ENCODE results near the gene EIF4G3. TPM values are rescaled to one million over a fixed set of nuclear protein-coding genes. Genes with fewer than 3 reads are reported as not detected.

EIF4G3 gene
- total RNA-seq, 4 donors from 2014 or later, result 82.1 to 143 (median 101) TPM

DNA sequence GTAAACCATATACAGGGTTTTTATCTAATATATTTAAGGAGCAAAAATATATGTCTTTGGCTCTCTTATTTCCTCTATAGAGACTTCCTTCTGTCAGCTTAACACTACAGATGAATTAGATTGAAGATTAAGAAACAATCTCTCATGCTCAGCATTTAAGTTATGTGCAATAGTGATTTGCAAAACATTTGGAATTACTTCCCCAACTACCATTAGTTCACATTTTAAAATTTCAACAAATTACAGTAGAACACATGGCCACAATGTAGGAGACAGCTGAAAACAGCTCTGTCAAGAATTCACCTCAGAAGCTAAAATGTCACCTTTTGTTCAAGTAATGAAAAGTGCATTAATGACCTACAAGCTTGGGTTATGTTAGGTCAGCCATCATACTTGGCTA lies 177.9 kb downstream of the EIF4G3 start:
- no peak overlapping the region for H3K4me3 ChIP-seq
- H3K27me3 ChIP-seq, result no peaks in the 10 kb centered on the region
- no peak overlapping the region for H3K27ac ChIP-seq
- no peaks in the 10 kb centered on the region for H3K36me3 ChIP-seq
- in situ Hi-C loops (cut with MboI; ENCODE audit: low pct_ligation_motif_present in 1 of 4, low pct_unique_long_range_greater_than_20kb in 1 of 4, low sequenced_read_pairs in 3 of 4), result no loop called here
- no peaks in the 10 kb centered on the region for H3K9me3 ChIP-seq
- TF ChIP-seq EP300 (IDR thresholded peaks at IDR 0.05; ENCODE audit: low read depth) (no peak), POLR2AphosphoS5 (IDR thresholded peaks at IDR 0.05) (no peak), POLR2A (IDR thresholded peaks at IDR 0.05) (no peak)
- TF ChIP-seq, protein P1, sequence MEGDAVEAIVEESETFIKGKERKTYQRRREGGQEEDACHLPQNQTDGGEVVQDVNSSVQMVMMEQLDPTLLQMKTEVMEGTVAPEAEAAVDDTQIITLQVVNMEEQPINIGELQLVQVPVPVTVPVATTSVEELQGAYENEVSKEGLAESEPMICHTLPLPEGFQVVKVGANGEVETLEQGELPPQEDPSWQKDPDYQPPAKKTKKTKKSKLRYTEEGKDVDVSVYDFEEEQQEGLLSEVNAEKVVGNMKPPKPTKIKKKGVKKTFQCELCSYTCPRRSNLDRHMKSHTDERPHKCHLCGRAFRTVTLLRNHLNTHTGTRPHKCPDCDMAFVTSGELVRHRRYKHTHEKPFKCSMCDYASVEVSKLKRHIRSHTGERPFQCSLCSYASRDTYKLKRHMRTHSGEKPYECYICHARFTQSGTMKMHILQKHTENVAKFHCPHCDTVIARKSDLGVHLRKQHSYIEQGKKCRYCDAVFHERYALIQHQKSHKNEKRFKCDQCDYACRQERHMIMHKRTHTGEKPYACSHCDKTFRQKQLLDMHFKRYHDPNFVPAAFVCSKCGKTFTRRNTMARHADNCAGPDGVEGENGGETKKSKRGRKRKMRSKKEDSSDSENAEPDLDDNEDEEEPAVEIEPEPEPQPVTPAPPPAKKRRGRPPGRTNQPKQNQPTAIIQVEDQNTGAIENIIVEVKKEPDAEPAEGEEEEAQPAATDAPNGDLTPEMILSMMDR (IDR thresholded peaks at IDR 0.05), result no peak
- DNase-seq, result no peak
- intact Hi-C loops (cut with DNase I; ENCODE audit: low total_unique reads), result no loop called here
- peaks cover 0 to 20% (median 0%) of the 10 kb centered on the region in 4 donors for H3K4me1 ChIP-seq

DNA sequence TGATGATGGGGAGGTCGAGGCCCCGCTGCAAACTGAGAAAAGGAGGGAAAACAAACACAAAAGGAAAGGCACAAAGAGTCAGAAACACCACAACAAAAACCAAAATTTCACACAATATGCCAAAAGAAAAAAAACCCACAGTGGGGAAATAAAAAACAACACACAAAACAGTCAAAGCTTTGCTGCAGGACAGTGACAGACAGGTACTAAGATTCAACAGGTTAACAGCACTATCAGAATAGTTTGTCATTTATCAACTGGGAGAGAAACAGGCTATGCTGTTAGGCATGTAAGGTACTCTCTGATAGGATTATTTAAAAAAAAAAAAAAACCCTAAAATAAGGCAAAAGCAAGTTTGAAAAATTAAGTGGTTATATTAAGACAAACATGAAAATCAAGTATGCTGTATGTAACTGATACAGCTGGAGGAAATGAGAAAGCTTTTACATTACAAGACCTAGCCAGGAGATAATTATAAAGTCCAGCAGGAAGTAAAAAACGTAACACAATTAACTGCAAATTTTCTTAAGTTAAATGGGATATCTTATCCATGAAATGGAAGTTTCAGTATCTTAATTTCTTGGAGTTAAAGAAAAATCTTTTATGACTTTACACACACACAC lies 179.0 kb downstream of the EIF4G3 start:
- Histone ChIP-seq H3K4me1 (peaks cover 0 to 26% (median 0%) of the 10 kb centered on the region in 4 donors), H3K27ac (no peak overlapping the region), H3K36me3 (no peaks in the 10 kb centered on the region), H3K27me3 (no peaks in the 10 kb centered on the region), H3K4me3 (no peak overlapping the region), H3K9me3 (no peaks in the 10 kb centered on the region)
- TF ChIP-seq EP300 (IDR thresholded peaks at IDR 0.05; ENCODE audit: low read depth), result no peak
- no peak for TF ChIP-seq POLR2AphosphoS5 (IDR thresholded peaks at IDR 0.05)
- DNase-seq, result no peak
- in situ Hi-C loops (cut with MboI; ENCODE audit: low pct_ligation_motif_present in 1 of 4, low pct_unique_long_range_greater_than_20kb in 1 of 4, low sequenced_read_pairs in 3 of 4) (no loop called here), intact Hi-C loops (cut with DNase I; ENCODE audit: low total_unique reads) (no loop called here)
- WGBS, 2 donors (ENCODE audit: low coverage in 1 of 2), result 64 to 82% methylated on average over 3 of the region's 3 CpGs

DNA sequence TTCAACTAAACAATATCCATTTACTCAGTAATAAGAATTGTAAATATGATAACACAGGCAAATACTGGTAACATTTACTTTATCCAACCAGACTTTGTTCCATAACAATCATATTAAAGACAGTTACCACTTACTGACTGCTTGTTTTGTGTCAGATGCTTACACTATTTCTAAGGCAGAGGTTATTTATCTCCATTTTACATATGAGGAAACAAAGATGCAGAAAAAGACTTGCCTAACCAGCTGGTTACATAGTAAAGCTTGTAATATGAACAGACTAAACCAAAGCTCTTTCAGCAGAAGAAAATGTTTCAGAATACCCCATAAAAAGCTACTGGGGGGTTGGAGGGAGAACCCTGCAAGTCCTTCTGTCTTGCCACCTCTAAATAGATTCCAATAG lies 180.1 kb downstream of the EIF4G3 start:
- Histone ChIP-seq H3K27me3 (no peaks in the 10 kb centered on the region), H3K9me3 (no peaks in the 10 kb centered on the region), H3K4me3 (no peak overlapping the region), H3K36me3 (no peaks in the 10 kb centered on the region), H3K27ac (no peak overlapping the region), H3K4me1 (peaks cover 0 to 38% (median 5%) of the 10 kb centered on the region in 4 donors)
- intact Hi-C loops (cut with DNase I; ENCODE audit: low total_unique reads), result no loop called here
- DNase-seq, result no peak
- in situ Hi-C loops (cut with MboI; ENCODE audit: low pct_ligation_motif_present in 1 of 4, low pct_unique_long_range_greater_than_20kb in 1 of 4, low sequenced_read_pairs in 3 of 4), result no loop called here
- TF ChIP-seq, protein P1 (IDR thresholded peaks at IDR 0.05), result no peak
- TF ChIP-seq POLR2AphosphoS5 (IDR thresholded peaks at IDR 0.05) (no peak), EP300 (IDR thresholded peaks at IDR 0.05; ENCODE audit: low read depth) (no peak), POLR2A (IDR thresholded peaks at IDR 0.05) (no peak)

DNA sequence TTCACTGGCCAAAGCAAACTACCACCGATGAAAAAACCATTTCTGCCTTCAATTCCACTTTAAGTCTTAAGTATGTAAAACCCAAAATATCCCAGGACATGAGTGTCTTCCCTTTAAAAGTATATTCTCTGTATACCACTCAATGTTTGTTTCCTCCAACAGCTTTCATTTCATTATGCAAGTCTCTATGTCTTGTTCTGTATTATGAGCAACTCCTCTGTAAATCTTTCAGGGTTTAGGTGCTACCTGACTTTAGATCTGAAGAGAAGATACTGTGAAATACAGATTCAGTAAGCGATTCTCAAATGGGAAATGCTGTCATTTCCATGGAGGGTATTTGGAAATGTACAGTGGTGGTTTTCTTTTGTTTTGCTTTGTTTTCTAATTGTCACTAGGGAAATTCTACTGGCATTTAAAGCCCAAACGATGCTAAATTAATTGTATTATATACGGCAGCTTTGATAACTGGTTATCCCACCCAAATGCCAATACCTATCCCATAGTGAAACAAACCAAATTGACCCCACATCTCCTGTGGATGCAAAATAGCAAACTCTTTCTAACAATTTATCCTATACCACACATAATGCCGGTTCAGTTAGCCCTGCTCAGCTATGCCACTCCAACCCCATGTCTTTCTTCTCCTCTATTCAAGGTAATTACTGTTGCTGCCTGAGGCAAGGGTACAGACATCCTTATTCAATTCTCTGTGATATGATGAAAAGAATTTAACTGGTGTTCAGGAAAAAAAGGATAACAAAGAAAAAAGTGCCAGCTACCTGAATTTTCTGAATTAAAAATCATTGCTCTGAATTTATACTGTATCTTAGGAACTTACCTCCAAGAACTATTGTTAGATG lies 182.8 kb downstream of the EIF4G3 start:
- Histone ChIP-seq H3K4me1 (peaks cover 0 to 34% (median 5%) of the 10 kb centered on the region in 4 donors), H3K27ac (no peak overlapping the region), H3K27me3 (no peaks in the 10 kb centered on the region), H3K36me3 (no peaks in the 10 kb centered on the region), H3K9me3 (no peaks in the 10 kb centered on the region), H3K4me3 (no peak overlapping the region)
- WGBS, 2 donors (ENCODE audit: low coverage in 1 of 2), result 82 to 88% methylated on average over 5 of the region's 5 CpGs
- intact Hi-C loops (cut with DNase I; ENCODE audit: low total_unique reads), result no loop called here
- in situ Hi-C loops (cut with MboI; ENCODE audit: low pct_ligation_motif_present in 1 of 4, low pct_unique_long_range_greater_than_20kb in 1 of 4, low sequenced_read_pairs in 3 of 4), result no loop called here
- no peak for TF ChIP-seq POLR2AphosphoS5 (IDR thresholded peaks at IDR 0.05)
- no peak for TF ChIP-seq POLR2A (IDR thresholded peaks at IDR 0.05)
- TF ChIP-seq, protein P1 (IDR thresholded peaks at IDR 0.05), result no peak
- no peak for TF ChIP-seq EP300 (IDR thresholded peaks at IDR 0.05; ENCODE audit: low read depth)
- DNase-seq, result no peak

All from transverse colon (tissue), 4 donors.